Fibroblast of lung (primary cell): ENCODE data around the gene PLXNB1.

ENCODE experiments used
- CTCF ChIP-seq, 2 donors: IDR thresholded peaks in 1 of 2; conservative IDR thresholded peaks in 1 of 2; 1 replicate in 1 of 2; 2 replicates in 1 of 2; pipeline ENCODE4 v1.5.1; 2011 to 2012; ENCODE audit warnings: low read length in 2 of 2, control low read depth in 1 of 2, inconsistent platforms in 1 of 2, low read depth in 1 of 2, mild to moderate bottlenecking in 1 of 2
- EZH2 ChIP-seq: IDR thresholded peaks from 2 replicates; pipeline ENCODE4 v1.5.1; 2012; ENCODE audit warnings: low read length, control low read depth, mild to moderate bottlenecking; ENCODE audit errors: missing control alignments

- TF ChIP-seq CTCF (conservative IDR thresholded peaks at IDR 0.05 in 1 of 2, IDR thresholded peaks at IDR 0.05 in 1 of 2; ENCODE audit: low read depth in 1 of 2, low read length in 2 of 2) (no peak), EZH2 (no peak)
Observed at GRCh38 chr3:48419149-48419548, 10.7 kb downstream of the PLXNB1 start.
